Gastroesophageal sphincter (tissue), 3 donors: ENCODE results near the gene BMP2K.

Source experiments
- EP300 ChIP-seq: sonication (generic); formaldehyde crosslinking; IDR thresholded peaks from one replicate; pipeline ENCODE4 v1.6.1; 2017; ENCODE audit warnings: antibody characterized with exemption, mild to moderate bottlenecking
- POLR2A ChIP-seq, 2 donors: fragments of 450-650 bp; IDR thresholded peaks; one replicate each; pipeline ENCODE4 v1.6.1; 2017; ENCODE audit warnings: antibody characterized with exemption in 2 of 2, mild to moderate bottlenecking in 2 of 2, moderate library complexity in 1 of 2
- POLR2AphosphoS5 ChIP-seq: sonication (generic); formaldehyde crosslinking; IDR thresholded peaks from one replicate; pipeline ENCODE4 v1.6.1; 2017; ENCODE audit warnings: antibody characterized with exemption
- TF ChIP-seq, protein P1 (sequence below), 4 experiments: fragments of 200-600 bp in 2 of 4; fragments of 450-650 bp in 2 of 4; sonication (generic) in 1 of 4; IDR thresholded peaks; one replicate each; pipeline ENCODE4 v1.5.1; 2017 to 2019; ENCODE audit warnings: antibody characterized with exemption in 4 of 4, mild to moderate bottlenecking in 2 of 4, moderate library complexity in 2 of 4

DNA sequence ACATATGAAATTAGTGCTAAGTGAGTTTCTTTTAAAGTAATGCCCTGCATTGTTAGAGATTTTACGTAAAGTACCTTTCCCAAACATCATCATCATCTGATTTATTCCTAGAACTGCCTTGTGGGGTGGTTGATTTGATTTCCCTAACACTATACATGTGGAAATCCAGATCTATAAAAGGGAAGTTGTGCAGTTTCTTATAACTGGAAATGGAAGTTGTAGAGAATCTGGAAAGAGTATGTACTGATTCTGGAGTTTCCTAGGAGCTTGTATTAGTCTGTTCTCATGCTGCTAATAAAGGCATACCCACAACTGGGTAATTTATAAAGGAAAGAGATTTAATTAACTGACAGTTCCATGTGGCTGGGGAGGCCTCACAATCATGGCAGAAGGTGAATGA lies 47.9 kb downstream of the BMP2K start:
- TF ChIP-seq, protein P1, sequence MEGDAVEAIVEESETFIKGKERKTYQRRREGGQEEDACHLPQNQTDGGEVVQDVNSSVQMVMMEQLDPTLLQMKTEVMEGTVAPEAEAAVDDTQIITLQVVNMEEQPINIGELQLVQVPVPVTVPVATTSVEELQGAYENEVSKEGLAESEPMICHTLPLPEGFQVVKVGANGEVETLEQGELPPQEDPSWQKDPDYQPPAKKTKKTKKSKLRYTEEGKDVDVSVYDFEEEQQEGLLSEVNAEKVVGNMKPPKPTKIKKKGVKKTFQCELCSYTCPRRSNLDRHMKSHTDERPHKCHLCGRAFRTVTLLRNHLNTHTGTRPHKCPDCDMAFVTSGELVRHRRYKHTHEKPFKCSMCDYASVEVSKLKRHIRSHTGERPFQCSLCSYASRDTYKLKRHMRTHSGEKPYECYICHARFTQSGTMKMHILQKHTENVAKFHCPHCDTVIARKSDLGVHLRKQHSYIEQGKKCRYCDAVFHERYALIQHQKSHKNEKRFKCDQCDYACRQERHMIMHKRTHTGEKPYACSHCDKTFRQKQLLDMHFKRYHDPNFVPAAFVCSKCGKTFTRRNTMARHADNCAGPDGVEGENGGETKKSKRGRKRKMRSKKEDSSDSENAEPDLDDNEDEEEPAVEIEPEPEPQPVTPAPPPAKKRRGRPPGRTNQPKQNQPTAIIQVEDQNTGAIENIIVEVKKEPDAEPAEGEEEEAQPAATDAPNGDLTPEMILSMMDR (IDR thresholded peaks at IDR 0.05): no peak
- TF ChIP-seq POLR2AphosphoS5: no peak
- TF ChIP-seq POLR2A (IDR thresholded peaks at IDR 0.05): no peak
- no peak for TF ChIP-seq EP300
